ENCODE measurements around the gene DSPP.

DSPP gene

GRCh38 chr4:87592124-87592523, 16.2 kb upstream of the DSPP start:
- DNase-seq: no peak
- Mint-ChIP-seq H3K27me3 (peaks cover 8% of the 10 kb centered on the region), H3K4me3 (no peak overlapping the region), H3K4me1 (no peaks in the 10 kb centered on the region), H3K36me3 (no peaks in the 10 kb centered on the region), H3K27ac (no peak overlapping the region), H3K9me3 (no peaks in the 10 kb centered on the region)
- CTCF ChIA-PET: no interaction called here

GRCh38 chr4:87601361-87601760, 7.0 kb upstream of the DSPP start:
- Mint-ChIP-seq H3K27ac (no peak overlapping the region), H3K4me3 (no peak overlapping the region), H3K36me3 (no peaks in the 10 kb centered on the region), H3K27me3 (no peaks in the 10 kb centered on the region), H3K4me1 (no peaks in the 10 kb centered on the region), H3K9me3 (no peaks in the 10 kb centered on the region)
- no peak for DNase-seq
- CTCF ChIA-PET: no interaction called here

GRCh38 chr4:87614292-87614890, 6.1 kb downstream of the DSPP start:
- Mint-ChIP-seq H3K9me3 (no peaks in the 10 kb centered on the region), H3K36me3 (no peaks in the 10 kb centered on the region), H3K4me1 (no peaks in the 10 kb centered on the region), H3K27ac (no peak overlapping the region), H3K4me3 (no peak overlapping the region), H3K27me3 (no peaks in the 10 kb centered on the region)
- DNase-seq: no peak
- CTCF ChIA-PET: no interaction called here

DNA sequence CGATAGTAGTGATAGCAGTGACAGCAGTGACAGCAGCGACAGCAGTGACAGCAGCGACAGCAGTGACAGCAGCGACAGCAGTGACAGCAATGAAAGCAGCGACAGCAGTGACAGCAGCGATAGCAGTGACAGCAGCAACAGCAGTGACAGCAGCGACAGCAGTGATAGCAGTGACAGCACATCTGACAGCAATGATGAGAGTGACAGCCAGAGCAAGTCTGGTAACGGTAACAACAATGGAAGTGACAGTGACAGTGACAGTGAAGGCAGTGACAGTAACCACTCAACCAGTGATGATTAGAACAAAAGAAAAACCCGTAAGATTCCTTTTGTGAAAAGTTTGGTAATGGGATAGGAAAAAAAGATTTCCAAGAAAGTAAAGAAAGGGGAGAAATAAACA, 7.9 kb downstream of the DSPP start:
- no peaks in the 10 kb centered on the region for H3K9me3 Mint-ChIP-seq
- H3K27me3 Mint-ChIP-seq: no peaks in the 10 kb centered on the region
- H3K4me1 Mint-ChIP-seq: no peaks in the 10 kb centered on the region
- no peaks in the 10 kb centered on the region for H3K36me3 Mint-ChIP-seq
- H3K4me3 Mint-ChIP-seq: no peak overlapping the region
- no peak for DNase-seq
- no peak overlapping the region for H3K27ac Mint-ChIP-seq
- CTCF ChIA-PET: no interaction called here

DNA sequence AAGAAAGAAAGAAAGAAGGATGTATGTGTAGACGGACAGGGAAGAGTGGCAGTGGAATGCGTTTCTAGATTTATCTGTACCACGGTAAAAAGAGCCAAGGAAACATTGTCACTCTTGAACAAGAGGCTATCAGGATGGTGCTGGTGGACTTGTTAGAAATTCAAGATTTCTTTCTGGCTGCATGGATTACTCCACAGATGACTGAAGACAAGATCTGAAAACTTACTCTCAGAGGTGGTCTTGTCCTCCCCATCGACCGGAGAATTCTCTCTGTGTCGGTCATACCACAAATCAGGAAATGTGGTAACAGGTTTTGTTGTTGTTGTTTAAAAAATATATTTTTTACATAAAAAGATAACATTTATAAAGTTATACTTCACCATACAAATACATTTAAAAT, 11.8 kb downstream of the DSPP start:
- no peak for DNase-seq
- Mint-ChIP-seq H3K27me3 (peaks cover 3% of the 10 kb centered on the region), H3K4me3 (no peak overlapping the region), H3K36me3 (no peaks in the 10 kb centered on the region), H3K27ac (no peak overlapping the region), H3K9me3 (no peaks in the 10 kb centered on the region), H3K4me1 (no peaks in the 10 kb centered on the region)
- CTCF ChIA-PET: no interaction called here

DNA sequence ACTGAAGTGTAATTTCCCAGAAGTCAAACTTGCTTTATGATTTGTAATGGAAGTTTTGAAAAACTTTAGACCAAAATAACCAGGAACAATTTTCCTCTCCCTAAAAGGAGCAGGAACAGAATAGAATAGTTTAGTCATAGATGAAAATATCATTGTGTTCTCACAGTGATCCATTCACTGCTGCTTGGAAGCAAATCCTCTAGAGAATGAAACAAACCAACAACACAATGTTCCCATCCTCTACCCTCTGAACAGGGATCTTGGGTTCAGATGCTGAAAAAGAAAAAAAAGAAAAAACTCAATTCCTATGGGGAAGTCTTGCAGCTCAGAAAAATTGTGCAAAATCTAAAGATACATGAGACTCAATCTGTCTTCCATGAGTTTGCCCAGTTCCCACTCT, 12.2 kb downstream of the DSPP start:
- H3K4me1 Mint-ChIP-seq: no peaks in the 10 kb centered on the region
- H3K9me3 Mint-ChIP-seq: no peaks in the 10 kb centered on the region
- H3K27ac Mint-ChIP-seq: no peak overlapping the region
- no peak for DNase-seq
- CTCF ChIA-PET: no interaction called here
- no peaks in the 10 kb centered on the region for H3K36me3 Mint-ChIP-seq
- no peak overlapping the region for H3K4me3 Mint-ChIP-seq
- H3K27me3 Mint-ChIP-seq: peaks cover 3% of the 10 kb centered on the region

- CTCF ChIA-PET: no interaction called here
- no peaks in the 10 kb centered on the region for H3K9me3 Mint-ChIP-seq
- no peaks in the 10 kb centered on the region for H3K4me1 Mint-ChIP-seq
- H3K27me3 Mint-ChIP-seq: peaks cover 3% of the 10 kb centered on the region
- no peaks in the 10 kb centered on the region for H3K36me3 Mint-ChIP-seq
- no peak overlapping the region for H3K27ac Mint-ChIP-seq
- no peak for DNase-seq
- no peak overlapping the region for H3K4me3 Mint-ChIP-seq
Measured at GRCh38 chr4:87622303-87622702, 14.0 kb downstream of the DSPP start.

DNA sequence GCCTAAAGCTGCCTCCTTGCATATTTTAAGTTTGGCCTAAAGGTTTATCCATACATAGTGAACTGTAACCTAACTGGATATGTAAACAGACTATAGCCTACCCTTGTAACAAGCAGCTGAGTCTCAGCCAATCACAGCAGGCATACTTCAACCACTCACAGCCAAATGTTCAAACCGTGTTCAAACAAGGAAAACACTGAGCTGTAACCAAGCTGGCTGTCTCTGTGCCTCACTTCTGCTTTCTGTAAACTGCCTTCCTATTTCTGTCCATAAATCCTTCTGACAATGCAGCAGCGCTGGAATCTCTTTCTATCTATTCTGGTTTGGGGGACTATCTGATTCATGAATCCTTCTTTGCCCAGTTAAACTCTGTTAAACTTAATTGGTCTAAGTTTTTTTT, 16.4 kb downstream of the DSPP start:
- H3K4me3 Mint-ChIP-seq: no peak overlapping the region
- H3K27ac Mint-ChIP-seq: no peak overlapping the region
- no peak for DNase-seq
- no peaks in the 10 kb centered on the region for H3K36me3 Mint-ChIP-seq
- H3K9me3 Mint-ChIP-seq: no peaks in the 10 kb centered on the region
- peaks cover 3% of the 10 kb centered on the region for H3K27me3 Mint-ChIP-seq
- CTCF ChIA-PET: no interaction called here
- H3K4me1 Mint-ChIP-seq: no peaks in the 10 kb centered on the region

DNA sequence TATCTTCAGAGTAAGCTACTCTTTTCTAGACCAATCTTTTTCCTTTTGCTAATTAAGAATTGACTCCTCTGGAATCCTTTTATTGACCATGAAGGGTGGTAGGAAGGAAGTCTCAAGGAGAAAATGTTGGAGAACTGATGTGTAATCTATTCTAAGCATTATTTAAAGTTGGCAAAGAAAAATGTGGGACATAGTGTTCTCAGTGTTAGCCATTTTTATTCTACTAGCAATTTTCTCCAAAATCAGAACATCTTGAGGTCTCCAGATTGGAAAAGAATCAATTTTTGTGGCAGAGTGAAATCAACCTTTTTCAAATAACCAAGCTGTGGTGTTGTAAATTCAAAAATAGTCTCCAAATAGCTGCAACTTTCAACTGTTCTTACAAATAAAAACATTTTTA, 23.3 kb downstream of the DSPP start:
- no peaks in the 10 kb centered on the region for H3K4me1 Mint-ChIP-seq
- DNase-seq: no peak
- no peaks in the 10 kb centered on the region for H3K36me3 Mint-ChIP-seq
- no peaks in the 10 kb centered on the region for H3K9me3 Mint-ChIP-seq
- peaks cover 5% of the 10 kb centered on the region for H3K27me3 Mint-ChIP-seq
- no peak overlapping the region for H3K4me3 Mint-ChIP-seq
- no peak overlapping the region for H3K27ac Mint-ChIP-seq
- CTCF ChIA-PET: no interaction called here

DNA sequence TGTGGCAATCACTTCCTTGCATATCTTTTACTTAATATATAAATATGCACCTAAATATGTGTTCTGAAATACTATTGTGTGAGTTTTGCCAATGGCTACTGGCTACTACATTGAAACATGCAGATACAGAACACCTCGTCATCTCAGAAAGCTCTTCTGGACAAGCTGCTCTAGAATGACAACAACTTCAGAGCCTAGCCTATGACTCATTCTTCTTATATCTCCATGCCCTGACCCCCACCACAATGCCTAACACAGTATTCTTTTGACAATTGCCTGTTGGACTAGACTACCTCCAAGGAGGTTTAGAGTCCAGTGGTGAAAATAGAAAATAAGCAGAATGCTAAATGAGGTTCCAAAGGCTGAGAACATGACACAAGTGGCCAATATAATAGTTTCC, 24.1 kb downstream of the DSPP start:
- CTCF ChIA-PET: no interaction called here
- peaks cover 3% of the 10 kb centered on the region for H3K9me3 Mint-ChIP-seq
- DNase-seq: no peak
- H3K36me3 Mint-ChIP-seq: no peaks in the 10 kb centered on the region
- no peak overlapping the region for H3K27ac Mint-ChIP-seq
- no peak overlapping the region for H3K4me3 Mint-ChIP-seq
- peaks cover 5% of the 10 kb centered on the region for H3K27me3 Mint-ChIP-seq
- H3K4me1 Mint-ChIP-seq: no peaks in the 10 kb centered on the region

GRCh38 chr4:87633243-87633642, 24.9 kb downstream of the DSPP start:
- Mint-ChIP-seq H3K27ac (no peak overlapping the region), H3K4me3 (no peak overlapping the region), H3K36me3 (no peaks in the 10 kb centered on the region), H3K9me3 (peaks cover 3% of the 10 kb centered on the region), H3K27me3 (peaks cover 5% of the 10 kb centered on the region), H3K4me1 (no peaks in the 10 kb centered on the region)
- CTCF ChIA-PET: no interaction called here
- DNase-seq: no peak

GRCh38 chr4:87644286-87644685, 36.0 kb downstream of the DSPP start:
- Mint-ChIP-seq H3K27me3 (no peaks in the 10 kb centered on the region), H3K36me3 (no peaks in the 10 kb centered on the region), H3K4me1 (no peaks in the 10 kb centered on the region), H3K4me3 (no peak overlapping the region), H3K27ac (no peak overlapping the region), H3K9me3 (no peaks in the 10 kb centered on the region)
- DNase-seq: no peak
- CTCF ChIA-PET: no interaction called here

DNA sequence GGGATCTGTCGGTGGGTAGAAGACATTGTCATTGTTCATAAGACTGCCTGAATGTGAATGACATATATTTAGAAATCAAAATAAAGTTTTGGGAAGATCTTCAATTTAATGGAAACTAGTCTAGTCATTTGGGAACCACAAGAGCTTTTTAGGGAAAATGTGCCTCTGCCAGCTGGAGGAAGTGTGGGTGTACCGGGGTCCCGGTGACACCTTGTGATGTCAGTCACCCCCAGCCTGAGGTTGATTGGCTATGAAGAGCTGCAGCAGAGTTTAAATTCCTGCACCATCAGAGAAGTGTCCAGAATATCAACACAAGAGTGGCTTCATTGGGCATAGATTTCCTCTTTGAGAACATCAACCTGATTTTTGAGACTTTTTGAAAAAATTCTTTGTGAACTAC, 41.7 kb downstream of the DSPP start, which contains the start of gene DMP1:
TSS of gene DMP1 (plus strand) at position 301 of the 400 bp plus-strand sequence. CDS start 6,213 bp downstream, outside the sequence.
- H3K4me1 Mint-ChIP-seq: no peaks in the 10 kb centered on the region
- no peaks in the 10 kb centered on the region for H3K36me3 Mint-ChIP-seq
- H3K27me3 Mint-ChIP-seq: no peaks in the 10 kb centered on the region
- no peak for DNase-seq
- H3K27ac Mint-ChIP-seq: no peak within 1 kb of the TSS
- CTCF ChIA-PET: no interaction called here
- no peaks in the 10 kb centered on the region for H3K9me3 Mint-ChIP-seq
- no peak within 1 kb of the TSS for H3K4me3 Mint-ChIP-seq

GRCh38 chr4:87650938-87651337, 42.6 kb downstream of the DSPP start:
- no peaks in the 10 kb centered on the region for H3K9me3 Mint-ChIP-seq
- H3K27ac Mint-ChIP-seq: no peak overlapping the region
- no peak overlapping the region for H3K4me3 Mint-ChIP-seq
- no peaks in the 10 kb centered on the region for H3K4me1 Mint-ChIP-seq
- CTCF ChIA-PET: no interaction called here
- H3K27me3 Mint-ChIP-seq: no peaks in the 10 kb centered on the region
- no peaks in the 10 kb centered on the region for H3K36me3 Mint-ChIP-seq
- DNase-seq: no peak

- H3K4me1 Mint-ChIP-seq: no peaks in the 10 kb centered on the region
- DNase-seq: no peak
- no peaks in the 10 kb centered on the region for H3K9me3 Mint-ChIP-seq
- no peak overlapping the region for H3K27ac Mint-ChIP-seq
- CTCF ChIA-PET: no interaction called here
- no peak overlapping the region for H3K4me3 Mint-ChIP-seq
- no peaks in the 10 kb centered on the region for H3K27me3 Mint-ChIP-seq
- H3K36me3 Mint-ChIP-seq: no peaks in the 10 kb centered on the region
Measured at GRCh38 chr4:87651941-87652340, 43.6 kb downstream of the DSPP start.

DNA sequence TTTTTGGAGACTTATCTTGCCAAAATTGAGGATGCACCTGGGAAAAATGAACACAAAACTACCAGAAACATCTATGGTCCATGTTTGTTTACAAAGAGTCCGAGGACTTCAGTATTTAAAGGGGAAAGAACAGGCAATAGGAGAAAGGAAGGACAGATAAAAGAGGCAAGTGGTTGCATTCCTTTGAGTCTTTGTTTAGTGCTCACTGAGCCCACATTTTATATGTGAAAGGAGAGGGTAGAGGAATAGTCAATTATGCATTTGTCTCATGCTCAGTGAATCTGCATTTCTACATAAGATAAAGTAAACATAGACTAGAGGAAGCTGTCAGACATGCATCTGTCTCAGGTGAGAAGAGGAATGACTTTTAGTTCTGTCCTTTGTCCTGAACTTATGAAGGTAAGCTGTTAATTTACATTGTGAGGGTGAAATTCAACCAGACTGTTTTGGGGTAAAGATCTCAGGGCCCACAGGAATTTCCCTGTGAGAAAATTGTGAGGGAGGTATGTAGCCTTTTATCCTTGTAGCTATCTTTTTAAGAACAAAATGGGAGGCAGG, 46.2 kb downstream of the DSPP start:
- H3K27me3 Mint-ChIP-seq: peaks cover 4% of the 10 kb centered on the region
- H3K4me3 Mint-ChIP-seq: no peak overlapping the region
- no peak overlapping the region for H3K27ac Mint-ChIP-seq
- no peaks in the 10 kb centered on the region for H3K9me3 Mint-ChIP-seq
- no peaks in the 10 kb centered on the region for H3K36me3 Mint-ChIP-seq
- no peak for DNase-seq
- no peaks in the 10 kb centered on the region for H3K4me1 Mint-ChIP-seq
- CTCF ChIA-PET: interaction anchor here (0.9 kb wide), 1 partner anchor 8 kb away, joined by 3 read pairs; no protein-coding TSS in a partner anchor

Measured in activated naive CD4-positive, alpha-beta T cell treated with anti-CD3 and anti-CD28 coated beads, Interleukin-2, amount 10 ng/mL, durations not matched to agents 7 days and 5 days (primary cell).